Activated T-cell treated with anti-CD3 and anti-CD28 coated beads, Interleukin-2, amount 50 U/mL, for 24 hours (primary cell): ENCODE results near the gene TGM3.

Source experiments
- DNase-seq: peaks from one replicate; pipeline ENCODE4 v3.0.0-alpha.2; 2020
- H3K27ac Mint-ChIP-seq: 2 replicates; pipeline ENCODE4 v1.8.0; 2020; ENCODE audit warnings: mild to moderate bottlenecking, mixed read lengths
- H3K27me3 Mint-ChIP-seq: 2 replicates; pipeline ENCODE4 v1.8.0; 2020; ENCODE audit warnings: mixed read lengths
- H3K36me3 Mint-ChIP-seq: 2 replicates; pipeline ENCODE4 v1.8.0; 2020; ENCODE audit warnings: low read depth, mixed read lengths
- H3K4me1 Mint-ChIP-seq: 2 replicates; pipeline ENCODE4 v1.8.0; 2020; ENCODE audit warnings: low read depth, mixed read lengths
- H3K4me3 Mint-ChIP-seq: 2 replicates; pipeline ENCODE4 v1.8.0; 2020; ENCODE audit warnings: mild to moderate bottlenecking, moderate library complexity, mixed read lengths
- H3K9me3 Mint-ChIP-seq: 2 replicates; pipeline ENCODE4 v1.8.0; 2020; ENCODE audit warnings: mixed read lengths

The TGM3 gene

GRCh38 chr20:2307136-2307535 is 11.3 kb downstream of the TGM3 start:
- Mint-ChIP-seq H3K36me3 (no peaks in the 10 kb centered on the region), H3K9me3 (no peaks in the 10 kb centered on the region), H3K27ac (no peak overlapping the region), H3K4me3 (no peak overlapping the region), H3K27me3 (peaks cover 6% of the 10 kb centered on the region), H3K4me1 (no peaks in the 10 kb centered on the region)
- DNase-seq = no peak

GRCh38 chr20:2311329-2311728 is 15.5 kb downstream of the TGM3 start:
- Mint-ChIP-seq H3K4me3 (no peak overlapping the region), H3K4me1 (no peaks in the 10 kb centered on the region), H3K36me3 (no peaks in the 10 kb centered on the region), H3K9me3 (no peaks in the 10 kb centered on the region), H3K27me3 (no peaks in the 10 kb centered on the region), H3K27ac (no peak overlapping the region)
- DNase-seq = no peak

- H3K36me3 Mint-ChIP-seq = no peaks in the 10 kb centered on the region
- peaks cover 4% of the 10 kb centered on the region for H3K27me3 Mint-ChIP-seq
- H3K4me3 Mint-ChIP-seq = no peak overlapping the region
- H3K27ac Mint-ChIP-seq = no peak overlapping the region
- DNase-seq = no peak
- no peaks in the 10 kb centered on the region for H3K9me3 Mint-ChIP-seq
- H3K4me1 Mint-ChIP-seq = no peaks in the 10 kb centered on the region
These were observed 17.1 kb downstream of the TGM3 start for GRCh38 chr20:2312876-2313275.

- H3K27me3 Mint-ChIP-seq = peaks cover 4% of the 10 kb centered on the region
- no peak overlapping the region for H3K4me3 Mint-ChIP-seq
- no peaks in the 10 kb centered on the region for H3K9me3 Mint-ChIP-seq
- H3K4me1 Mint-ChIP-seq = no peaks in the 10 kb centered on the region
- DNase-seq = no peak
- no peak overlapping the region for H3K27ac Mint-ChIP-seq
- H3K36me3 Mint-ChIP-seq = no peaks in the 10 kb centered on the region
These were observed 17.5 kb downstream of the TGM3 start for GRCh38 chr20:2313316-2313715.

GRCh38 chr20:2314759-2315439 is 19.1 kb downstream of the TGM3 start:
- H3K27ac Mint-ChIP-seq = no peak overlapping the region
- H3K9me3 Mint-ChIP-seq = peaks cover 7% of the 10 kb centered on the region
- peaks cover 10% of the 10 kb centered on the region for H3K27me3 Mint-ChIP-seq
- no peaks in the 10 kb centered on the region for H3K36me3 Mint-ChIP-seq
- H3K4me1 Mint-ChIP-seq = no peaks in the 10 kb centered on the region
- H3K4me3 Mint-ChIP-seq = no peak overlapping the region
- no peak for DNase-seq

GRCh38 chr20:2315440-2315778 is 19.6 kb downstream of the TGM3 start:
- H3K4me1 Mint-ChIP-seq = no peaks in the 10 kb centered on the region

GRCh38 chr20:2316847-2317495 is 21.2 kb downstream of the TGM3 start:
- Mint-ChIP-seq H3K27ac (no peak overlapping the region), H3K36me3 (no peaks in the 10 kb centered on the region), H3K27me3 (peaks cover 10% of the 10 kb centered on the region), H3K4me1 (no peaks in the 10 kb centered on the region), H3K4me3 (no peak overlapping the region), H3K9me3 (peaks cover 7% of the 10 kb centered on the region)
- no peak for DNase-seq

More at GRCh38 chr20:2315440-2315778, 19.6 kb downstream of the TGM3 start:
- Mint-ChIP-seq H3K9me3 (peaks cover 7% of the 10 kb centered on the region), H3K36me3 (no peaks in the 10 kb centered on the region), H3K27ac (no peak overlapping the region), H3K4me3 (no peak overlapping the region), H3K27me3 (peaks cover 10% of the 10 kb centered on the region)
- DNase-seq = no peak

GRCh38 chr20:2320813-2321658 is 25.2 kb downstream of the TGM3 start:
- Mint-ChIP-seq H3K36me3 (no peaks in the 10 kb centered on the region), H3K4me1 (no peaks in the 10 kb centered on the region), H3K4me3 (no peak overlapping the region), H3K27me3 (peaks cover 31% of the 10 kb centered on the region), H3K9me3 (peaks cover 7% of the 10 kb centered on the region), H3K27ac (no peak overlapping the region)
- DNase-seq = no peak

- Mint-ChIP-seq H3K9me3 (peaks cover 7% of the 10 kb centered on the region), H3K27ac (no peak overlapping the region), H3K27me3 (peaks cover 40% of the 10 kb centered on the region), H3K4me1 (no peaks in the 10 kb centered on the region), H3K36me3 (no peaks in the 10 kb centered on the region), H3K4me3 (no peak overlapping the region)
- DNase-seq = no peak
These were observed 27.2 kb downstream of the TGM3 start for GRCh38 chr20:2323051-2323450.

- Mint-ChIP-seq H3K36me3 (no peaks in the 10 kb centered on the region), H3K27ac (no peak overlapping the region), H3K4me1 (no peaks in the 10 kb centered on the region), H3K4me3 (no peak overlapping the region), H3K27me3 (peaks cover 34% of the 10 kb centered on the region), H3K9me3 (no peaks in the 10 kb centered on the region)
- DNase-seq = no peak
These were observed 30.2 kb downstream of the TGM3 start for GRCh38 chr20:2326046-2326445.

- H3K27ac Mint-ChIP-seq = no peak overlapping the region
- H3K4me1 Mint-ChIP-seq = no peaks in the 10 kb centered on the region
- no peaks in the 10 kb centered on the region for H3K9me3 Mint-ChIP-seq
- peaks cover 34% of the 10 kb centered on the region for H3K27me3 Mint-ChIP-seq
- H3K36me3 Mint-ChIP-seq = no peaks in the 10 kb centered on the region
- DNase-seq = no peak
- no peak overlapping the region for H3K4me3 Mint-ChIP-seq
These were observed 32.1 kb downstream of the TGM3 start for GRCh38 chr20:2327620-2328555.

- H3K4me1 Mint-ChIP-seq = no peaks in the 10 kb centered on the region
- H3K36me3 Mint-ChIP-seq = no peaks in the 10 kb centered on the region
- no peak overlapping the region for H3K4me3 Mint-ChIP-seq
- H3K9me3 Mint-ChIP-seq = no peaks in the 10 kb centered on the region
- H3K27me3 Mint-ChIP-seq = peaks cover 27% of the 10 kb centered on the region
- no peak overlapping the region for H3K27ac Mint-ChIP-seq
- DNase-seq = no peak
These were observed 33.5 kb downstream of the TGM3 start for GRCh38 chr20:2329286-2329685.

- peaks cover 20% of the 10 kb centered on the region for H3K27me3 Mint-ChIP-seq
- H3K4me1 Mint-ChIP-seq = no peaks in the 10 kb centered on the region
- no peaks in the 10 kb centered on the region for H3K9me3 Mint-ChIP-seq
- no peaks in the 10 kb centered on the region for H3K36me3 Mint-ChIP-seq
- no peak for DNase-seq
- no peak overlapping the region for H3K27ac Mint-ChIP-seq
- no peak overlapping the region for H3K4me3 Mint-ChIP-seq
These were observed 34.4 kb downstream of the TGM3 start for GRCh38 chr20:2330090-2330695.

- no peak for DNase-seq
- H3K27ac Mint-ChIP-seq = no peak overlapping the region
- H3K4me3 Mint-ChIP-seq = no peak overlapping the region
- peaks cover 12% of the 10 kb centered on the region for H3K27me3 Mint-ChIP-seq
- H3K36me3 Mint-ChIP-seq = no peaks in the 10 kb centered on the region
- H3K4me1 Mint-ChIP-seq = no peaks in the 10 kb centered on the region
- H3K9me3 Mint-ChIP-seq = no peaks in the 10 kb centered on the region
These were observed 35.3 kb downstream of the TGM3 start for GRCh38 chr20:2331106-2331505.
